Skeletal muscle cell (primary cell): ENCODE measurements around the gene CALR.
"Not testable (repeated sequence)": the region's sequence is repeated elsewhere in the genome, so short reads cannot be mapped to it uniquely, and the experiment has no call there.

Experiments used
- DNase-seq: peaks from one replicate; pipeline ENCODE4 v3.0.0-alpha.2; 2010; ENCODE audit warnings: low read depth
- H3K4me3 ChIP-seq: 2 replicates; pipeline ENCODE4 v1.5.1; 2011; ENCODE audit warnings: low read depth, mild to moderate bottlenecking, control low read depth, low read length, moderate library complexity

CALR gene

GRCh38 chr19:12973236-12973635, 34.8 kb downstream of the CALR start:
- DNase-seq, result no peak
- H3K4me3 ChIP-seq, result no peak overlapping the region

DNA sequence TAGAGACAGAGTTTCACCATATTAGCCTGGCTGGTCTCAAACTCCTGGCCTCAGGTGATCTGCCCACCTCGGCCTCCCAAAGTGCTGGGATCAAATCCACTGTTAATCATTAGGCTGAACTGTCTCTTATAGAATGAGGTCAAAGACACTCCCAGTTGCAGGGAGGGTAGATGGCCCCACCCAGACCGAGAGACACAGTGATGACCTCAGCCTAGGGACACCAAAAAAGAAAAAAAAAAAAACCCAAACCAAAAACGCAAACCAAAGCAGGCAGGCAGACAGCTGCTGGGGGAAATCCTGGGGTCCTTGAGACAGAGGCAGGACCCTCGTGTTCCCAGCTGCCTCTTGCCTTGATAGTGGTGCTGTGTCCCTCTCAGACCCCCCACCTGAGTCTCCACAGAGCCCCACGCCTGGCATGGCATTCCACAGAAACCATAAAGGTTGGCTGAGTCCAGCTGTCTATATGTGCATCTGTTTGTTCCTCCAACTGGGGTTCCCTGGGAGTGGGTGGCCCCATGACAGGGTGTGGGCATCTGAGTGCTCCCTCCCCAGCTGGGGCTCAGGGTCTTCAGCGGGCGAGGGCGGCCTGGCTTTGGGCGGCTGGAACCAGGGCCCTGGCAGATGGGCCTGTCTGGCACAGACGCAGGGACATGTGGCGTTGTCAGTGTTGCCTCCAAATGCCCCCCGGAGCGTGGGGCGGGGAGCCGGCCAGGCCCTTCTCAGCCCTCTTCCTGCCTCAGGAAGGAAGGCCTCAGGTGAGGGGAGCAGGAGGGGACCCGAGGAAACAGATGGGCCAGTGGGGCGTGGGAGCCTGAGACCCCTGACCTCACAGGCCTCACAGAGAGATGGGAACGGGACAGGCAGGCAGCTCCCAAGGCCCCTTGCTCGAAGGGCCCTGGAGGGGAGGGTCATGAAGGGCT, 36.2 kb downstream of the CALR start:
- no peak for DNase-seq
- H3K4me3 ChIP-seq, result no peak overlapping the region

- DNase-seq, result no peak
- H3K4me3 ChIP-seq, result no peak overlapping the region
Measured at GRCh38 chr19:12975221-12975741, 36.9 kb downstream of the CALR start.

DNA sequence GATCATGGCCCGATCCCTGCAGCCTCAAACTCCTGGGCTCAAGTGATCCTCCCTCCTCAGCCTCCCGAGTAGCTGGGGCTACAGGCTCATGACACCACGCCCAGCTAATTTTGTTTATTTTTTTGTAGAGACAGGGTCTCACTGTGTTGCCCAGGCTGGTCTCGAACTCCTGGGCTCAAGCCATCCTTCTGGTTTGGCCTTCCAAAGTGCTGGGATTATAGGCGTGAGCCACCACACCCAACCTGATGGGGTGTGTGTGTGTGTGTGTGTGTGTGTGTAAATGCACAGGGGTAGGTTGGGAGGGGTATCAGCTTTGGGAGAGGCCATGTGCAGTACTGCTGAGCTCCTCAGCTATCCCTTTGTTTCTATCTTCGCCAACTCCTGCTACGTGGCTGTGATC, 37.7 kb downstream of the CALR start:
- H3K4me3 ChIP-seq, DNase-seq: not testable (repeated sequence)

DNA sequence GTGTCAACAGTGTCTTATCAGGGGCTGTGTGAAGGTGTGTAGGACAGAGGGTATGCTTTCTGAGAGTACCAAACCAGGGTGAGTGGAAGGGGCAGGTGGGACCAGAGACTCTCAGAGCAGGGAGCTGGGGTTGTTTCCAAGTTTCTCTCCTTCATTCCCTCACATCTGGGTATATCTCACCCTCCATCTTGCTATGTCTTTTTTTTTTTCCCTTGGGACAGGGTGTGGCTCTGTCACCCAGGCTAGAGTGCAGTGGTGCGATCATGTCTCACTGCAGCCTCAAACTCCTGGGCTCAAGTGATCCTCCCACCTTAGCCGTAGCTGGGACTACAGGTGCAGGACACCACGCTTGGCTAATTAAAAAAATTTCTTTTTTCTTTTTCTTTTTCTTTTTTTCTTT, 41.6 kb downstream of the CALR start:
- DNase-seq, result no peak
- no peak overlapping the region for H3K4me3 ChIP-seq

DNA sequence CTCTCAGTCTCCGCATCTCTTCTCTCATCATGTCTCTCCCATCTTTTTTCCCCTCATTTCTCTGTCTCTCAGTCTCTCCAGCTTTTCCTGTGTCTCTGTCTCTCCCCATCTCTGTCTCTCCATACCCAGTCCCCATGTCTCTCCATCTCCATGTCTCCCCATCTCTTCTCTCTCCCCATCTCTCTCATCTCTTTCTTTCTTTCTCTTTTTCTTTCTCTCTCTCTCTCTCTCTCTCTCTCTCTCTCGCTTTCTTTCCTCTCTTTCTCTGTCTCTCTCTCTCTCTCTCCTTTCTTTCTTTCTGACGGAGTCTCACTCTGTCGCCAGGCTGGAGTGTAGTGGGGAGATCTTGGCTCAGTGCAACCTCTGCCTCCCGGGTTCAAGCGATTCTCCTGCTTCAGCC, 44.2 kb downstream of the CALR start:
- no peak for DNase-seq
- H3K4me3 ChIP-seq, result no peak overlapping the region

GRCh38 chr19:12983091-12983490, 44.7 kb downstream of the CALR start:
- H3K4me3 ChIP-seq, result peak overlapping the region; percentile 43
- DNase-seq, result no peak

DNA sequence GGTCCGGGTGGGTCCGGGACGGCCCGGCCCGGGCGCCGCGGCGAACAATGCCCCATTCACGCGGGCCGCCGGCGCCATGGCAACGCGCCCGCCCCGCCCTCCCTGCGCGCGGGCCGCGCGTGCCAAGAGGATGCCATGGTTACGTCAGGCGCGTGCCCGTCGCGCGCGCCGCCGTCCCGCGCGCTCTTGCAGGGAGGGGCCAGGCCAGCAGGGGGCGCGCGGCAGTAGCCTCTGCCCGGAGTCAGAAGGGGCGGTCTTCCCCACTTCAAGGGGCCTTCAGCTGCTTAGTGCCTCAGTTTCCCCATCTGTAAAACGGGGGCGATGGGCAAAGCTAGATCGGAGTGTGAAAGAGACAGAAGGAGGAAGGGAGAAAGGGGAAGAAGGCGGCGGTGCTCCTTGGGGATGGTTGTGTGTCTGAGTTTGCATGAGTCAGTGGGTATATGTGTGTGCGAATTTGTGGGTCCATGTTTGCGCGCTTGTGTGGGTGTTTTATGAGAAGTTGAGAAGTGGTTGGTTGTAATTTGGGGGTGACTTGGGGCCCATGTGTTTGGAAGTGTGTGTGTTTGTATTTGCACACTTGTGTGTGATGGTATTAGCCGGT, 45.2 kb downstream of the CALR start:
- no peak for DNase-seq
- peak overlapping the region; percentile 43 for H3K4me3 ChIP-seq

DNA sequence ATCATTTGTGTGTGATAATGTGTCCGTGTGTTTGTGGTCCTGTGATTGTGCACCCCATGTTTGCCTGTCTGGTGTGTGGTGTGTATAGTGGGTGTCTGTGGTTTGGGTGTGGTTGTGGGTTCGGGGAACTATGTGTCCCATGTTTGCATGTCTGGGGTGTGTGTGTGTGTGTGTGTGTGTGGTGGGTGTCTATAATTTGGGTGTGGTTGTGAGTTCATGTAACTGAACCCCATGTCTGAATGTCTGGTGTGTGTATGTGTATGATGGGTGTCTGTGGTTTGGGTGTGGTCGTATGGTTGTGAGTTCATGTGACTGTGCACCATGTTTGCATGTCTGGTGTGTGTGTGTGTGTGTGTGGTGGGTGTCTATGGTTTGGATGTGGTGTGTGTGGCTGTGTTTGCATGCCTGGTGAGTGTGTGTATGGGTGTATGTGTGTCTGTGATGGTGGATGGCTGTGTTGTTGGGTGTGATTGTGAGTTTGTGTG, 45.8 kb downstream of the CALR start:
- no peak for DNase-seq
- no peak overlapping the region for H3K4me3 ChIP-seq

GRCh38 chr19:12984683-12985048, 46.3 kb downstream of the CALR start:
- DNase-seq, result no peak
- no peak overlapping the region for H3K4me3 ChIP-seq

GRCh38 chr19:12985049-12985776, 46.8 kb downstream of the CALR start:
- H3K4me3 ChIP-seq, result no peak overlapping the region
- DNase-seq, result peak; percentile 44

DNA sequence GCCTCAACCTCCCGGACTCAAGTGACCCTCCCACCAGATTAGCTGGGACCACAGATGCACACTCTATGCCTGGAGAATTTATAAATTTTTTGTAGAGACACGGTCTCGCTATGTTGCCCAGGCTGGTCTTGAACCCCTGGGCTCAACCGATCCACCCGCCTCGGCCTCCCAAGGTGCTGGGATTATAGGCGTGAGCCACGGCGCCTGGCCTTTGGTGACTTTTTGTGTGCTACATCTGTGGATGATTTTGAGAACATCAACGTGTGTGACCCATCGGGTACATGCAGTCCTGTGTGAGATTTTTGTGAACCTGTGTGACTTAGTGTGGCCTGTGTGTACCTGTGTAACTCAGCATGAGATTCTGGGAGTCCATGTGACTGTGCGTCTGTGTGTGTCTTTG, 48.3 kb downstream of the CALR start:
- no peak overlapping the region for H3K4me3 ChIP-seq
- DNase-seq, result no peak

DNA sequence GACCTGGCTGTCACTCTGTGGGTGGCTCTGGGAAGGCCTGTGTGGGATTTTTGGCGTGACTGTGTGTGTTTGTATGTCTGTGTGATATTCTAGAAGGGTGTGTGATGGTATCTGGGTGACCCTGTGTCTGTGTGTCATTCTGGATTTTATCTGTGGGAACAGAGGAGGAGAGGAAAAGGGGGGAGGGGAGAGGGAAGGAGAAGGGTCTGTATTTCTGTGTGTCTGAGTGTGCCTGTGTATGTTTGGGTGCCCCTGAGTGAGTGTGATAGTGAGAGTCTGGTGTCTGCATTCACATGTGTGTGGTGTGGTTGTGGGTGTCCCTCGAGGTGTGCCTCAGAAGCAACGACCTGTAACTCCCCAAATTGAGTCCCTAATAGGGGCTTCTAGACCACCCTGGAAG, 48.8 kb downstream of the CALR start:
- no peak overlapping the region for H3K4me3 ChIP-seq
- no peak for DNase-seq

GRCh38 chr19:12987781-12988180, 49.4 kb downstream of the CALR start:
- no peak for DNase-seq
- H3K4me3 ChIP-seq, result no peak overlapping the region

DNA sequence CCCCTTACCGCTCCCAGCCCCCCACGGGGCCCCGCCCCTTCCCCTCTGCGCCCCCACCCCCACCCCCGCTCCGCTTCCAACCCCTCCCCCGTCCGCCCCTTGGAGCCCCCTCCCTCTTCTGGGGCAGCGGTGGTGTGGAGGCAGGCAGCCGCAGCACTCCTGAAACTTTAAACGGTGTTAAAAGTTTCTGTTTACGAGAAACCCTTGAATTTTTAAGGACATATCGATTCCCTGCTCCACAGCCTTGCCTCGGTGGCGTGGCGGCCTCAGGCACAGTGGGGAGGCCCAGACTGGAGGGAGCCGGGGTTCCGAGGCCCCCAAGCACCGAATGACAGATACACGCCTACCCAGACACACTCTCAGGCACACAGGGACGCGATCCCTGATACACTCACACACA, 52.0 kb downstream of the CALR start:
- H3K4me3 ChIP-seq, result no peak overlapping the region
- DNase-seq, result no peak

- no peak overlapping the region for H3K4me3 ChIP-seq
- DNase-seq, result no peak
Measured at GRCh38 chr19:12990853-12991252, 52.4 kb downstream of the CALR start.

GRCh38 chr19:12991296-12991695, 52.9 kb downstream of the CALR start:
- DNase-seq, result no peak
- H3K4me3 ChIP-seq, result no peak overlapping the region

DNA sequence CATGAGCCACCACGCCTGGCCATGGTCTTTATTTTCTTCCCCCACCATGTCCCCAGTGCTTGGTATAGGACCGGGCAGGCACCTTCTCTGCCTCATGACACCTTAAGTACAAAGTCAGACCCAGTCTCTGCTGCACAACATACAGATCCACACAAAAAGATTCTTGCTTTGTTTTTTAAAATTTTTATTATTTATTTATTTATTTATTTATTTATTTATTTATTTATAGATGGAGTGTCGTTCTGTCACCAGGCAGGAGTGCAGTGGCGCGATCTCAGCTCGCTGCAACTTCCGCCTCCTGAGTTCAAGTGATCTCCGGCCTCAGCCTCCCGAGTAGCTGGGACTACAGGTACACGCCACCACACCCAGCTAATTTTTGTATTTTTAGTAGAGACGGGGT, 54.3 kb downstream of the CALR start:
- H3K4me3 ChIP-seq, result no peak overlapping the region
- DNase-seq, result no peak

- no peak for DNase-seq
- no peak overlapping the region for H3K4me3 ChIP-seq
Measured at GRCh38 chr19:12993562-12993961, 55.2 kb downstream of the CALR start.
